ENCODE measurements around the gene EHMT1. TPM values are rescaled to one million over a fixed set of nuclear protein-coding genes. Genes with fewer than 3 reads are reported as not detected.

Gene EHMT1
- total and polyA plus RNA-seq, 2 of the 13 experiments (the other 11 are each of a cell fraction or from before 2014, with no cell fraction given) = 23.0 to 27.1 TPM

- TF ChIP-seq ONECUT2 (CRISPR knock-in tag; IDR thresholded peaks at IDR 0.05) (no peak), POLR2AphosphoS2 (IDR thresholded peaks at IDR 0.05; ENCODE audit: low read depth, low read length) (no peak), HMG20B (CRISPR knock-in tag; conservative IDR thresholded peaks at IDR 0.05) (no peak)
Observed at GRCh38 chr9:137879566-137880150, 260.9 kb downstream of the EHMT1 start (continued).

DNA sequence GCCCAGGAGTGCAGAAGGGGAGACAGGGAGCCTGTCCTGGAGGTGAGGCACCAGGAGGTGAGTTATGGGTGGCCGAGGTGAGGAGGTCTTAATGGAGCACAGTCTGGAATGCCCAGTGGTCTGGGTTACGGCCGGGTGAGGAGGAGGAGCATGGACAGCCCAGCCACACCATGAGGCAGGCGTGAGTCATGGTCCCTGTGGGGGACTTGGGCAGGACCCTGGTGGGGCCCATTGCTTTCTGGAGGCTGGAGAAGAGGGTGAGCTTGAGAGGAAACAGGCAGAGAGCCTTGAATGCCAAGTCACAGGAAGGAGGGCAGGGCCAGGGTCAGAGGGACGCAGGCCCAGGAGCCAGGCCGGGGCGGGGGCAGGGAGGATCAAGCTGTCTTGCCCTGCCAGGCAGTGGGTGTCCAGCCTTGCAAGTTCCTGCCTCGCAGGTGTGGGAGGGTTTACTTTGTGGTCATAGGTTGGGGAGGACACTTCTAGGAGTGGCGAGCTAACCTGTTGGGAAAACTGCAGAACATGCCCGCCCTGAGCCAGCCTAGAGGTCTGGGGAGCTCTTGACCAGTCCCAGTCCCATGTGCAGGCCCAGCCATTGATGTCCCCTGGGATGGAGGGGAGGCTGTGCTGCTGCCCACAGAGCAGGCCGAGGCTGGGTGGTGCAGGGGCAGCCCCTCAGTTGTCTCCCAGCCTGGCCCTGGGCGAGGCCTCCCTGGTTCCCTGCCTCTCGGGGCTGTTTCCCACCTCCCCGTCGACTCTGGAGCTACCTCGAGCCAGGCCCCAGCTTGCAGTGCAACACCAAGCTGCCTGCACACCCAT lies 261.6 kb downstream of the EHMT1 start:
- BruUV-seq (replicated peaks) = no TSS peak
- no peak for FAIRE-seq
- ATAC-seq = no peak
- ChIA-PET POLR2A (no interaction called here), CTCF (ENCODE audit: low intra/inter-chr PET ratio, low total read pairs) (no interaction called here)
- Histone ChIP-seq H2AFZ (ENCODE audit: low read length) (no peak overlapping the region), H3K4me1 (ENCODE audit: insufficient read depth, low read length) (no peaks in the 10 kb centered on the region), H3K27ac (ENCODE audit: extremely low read length, insufficient read depth, low read length) (no peak overlapping the region), H3K9ac (ENCODE audit: insufficient read depth, low read depth, low read length) (no peak overlapping the region), H3K4me2 (ENCODE audit: low read depth, low read length) (no peak overlapping the region), H3K79me2 (ENCODE audit: insufficient read depth, low read length) (no peaks in the 10 kb centered on the region), H3K4me3 (replicated peaks in 1 of 3; ENCODE audit: insufficient read depth in 1 of 3, low read depth in 2 of 3, low read length in 3 of 3) (no peak overlapping the region), H3K9me3 (ENCODE audit: low read length) (no peaks in the 10 kb centered on the region), H3K27me3 (ENCODE audit: control insufficient read depth in 1 of 2, insufficient read depth in 2 of 2, low read length in 2 of 2) (peaks cover 2 to 6% of the 10 kb centered on the region in 2 experiments; a peak in 3 of 5 replicates), H3K36me3 (replicated peaks in 1 of 2; ENCODE audit: control insufficient read depth in 1 of 2, insufficient read depth in 2 of 2, low read length in 2 of 2) (no peaks in the 10 kb centered on the region), H4K20me1 (ENCODE audit: insufficient read depth, low read length) (peaks cover 2% of the 10 kb centered on the region; the same call in 1 of the 2 replicates)
- in situ Hi-C loops (cut with HindIII; ENCODE audit: extremely low pct_ligation_motif_present, low pct_unique_long_range_greater_than_20kb) = no loop called here
- TF ChIP-seq ETS1 (CRISPR knock-in tag; IDR thresholded peaks at IDR 0.05) (no peak), SSRP1 (CRISPR knock-in tag; IDR thresholded peaks at IDR 0.05) (no peak), ZNF337 (CRISPR knock-in tag; IDR thresholded peaks at IDR 0.05; ENCODE audit: borderline replicate concordance, low read depth) (no peak), EEA1 (CRISPR knock-in tag; IDR thresholded peaks at IDR 0.05; ENCODE audit: borderline replicate concordance) (no peak), RBM22 (optimal IDR thresholded peaks at IDR 0.05; ENCODE audit: low read length) (no peak)
- intact Hi-C loops (cut with micrococcal nuclease; ENCODE audit: unreplicated experiment) = no loop called here
- no peak for DNase-seq (ENCODE audit: low spot score)
- 22% methylated on average over 6 of the region's 16 CpGs for WGBS (ENCODE audit: low lambda C conversion rate)

Data from HepG2 (cell line).